ENCODE results near the gene STK17B. TPM values are rescaled to one million over a fixed set of nuclear protein-coding genes. Genes with fewer than 3 reads are reported as not detected.

The STK17B gene
- total and polyA plus RNA-seq, 10 of the 15 experiments (the other 5 are each of a cell fraction or from before 2014, with no cell fraction given): 21.2 to 108 (median 53.7) TPM

DNA sequence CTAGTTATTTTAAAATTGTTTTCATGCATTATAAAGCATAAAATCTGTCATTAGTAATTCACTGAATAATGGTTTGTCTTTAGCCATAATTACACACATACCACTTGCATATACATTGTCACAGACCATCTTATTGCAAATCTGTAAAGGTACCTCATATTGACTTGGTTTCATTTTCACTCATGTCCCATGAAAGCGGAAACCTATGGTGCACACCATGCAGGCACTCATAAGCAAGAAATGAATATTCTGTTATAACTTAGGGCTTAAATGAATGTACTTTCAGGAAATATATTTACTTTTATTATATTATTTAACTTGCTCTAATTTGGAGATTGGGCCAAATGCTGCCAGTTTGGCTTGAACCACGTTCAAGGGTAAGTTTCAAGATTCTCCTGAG lies 29.2 kb upstream of the STK17B start (continued):
- TF ChIP-seq, protein P1, sequence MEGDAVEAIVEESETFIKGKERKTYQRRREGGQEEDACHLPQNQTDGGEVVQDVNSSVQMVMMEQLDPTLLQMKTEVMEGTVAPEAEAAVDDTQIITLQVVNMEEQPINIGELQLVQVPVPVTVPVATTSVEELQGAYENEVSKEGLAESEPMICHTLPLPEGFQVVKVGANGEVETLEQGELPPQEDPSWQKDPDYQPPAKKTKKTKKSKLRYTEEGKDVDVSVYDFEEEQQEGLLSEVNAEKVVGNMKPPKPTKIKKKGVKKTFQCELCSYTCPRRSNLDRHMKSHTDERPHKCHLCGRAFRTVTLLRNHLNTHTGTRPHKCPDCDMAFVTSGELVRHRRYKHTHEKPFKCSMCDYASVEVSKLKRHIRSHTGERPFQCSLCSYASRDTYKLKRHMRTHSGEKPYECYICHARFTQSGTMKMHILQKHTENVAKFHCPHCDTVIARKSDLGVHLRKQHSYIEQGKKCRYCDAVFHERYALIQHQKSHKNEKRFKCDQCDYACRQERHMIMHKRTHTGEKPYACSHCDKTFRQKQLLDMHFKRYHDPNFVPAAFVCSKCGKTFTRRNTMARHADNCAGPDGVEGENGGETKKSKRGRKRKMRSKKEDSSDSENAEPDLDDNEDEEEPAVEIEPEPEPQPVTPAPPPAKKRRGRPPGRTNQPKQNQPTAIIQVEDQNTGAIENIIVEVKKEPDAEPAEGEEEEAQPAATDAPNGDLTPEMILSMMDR (IDR thresholded peaks at IDR 0.05 in 2 of 3, conservative IDR thresholded peaks at IDR 0.05 in 1 of 3; ENCODE audit: control insufficient read depth in 2 of 3, extremely low read depth in 1 of 3, insufficient read depth in 1 of 3, low read depth in 3 of 3, low read length in 3 of 3): no peak
- TF ChIP-seq GATAD2B (conservative IDR thresholded peaks at IDR 0.05; ENCODE audit: low read depth) (no peak), MTA3 (IDR thresholded peaks at IDR 0.05; ENCODE audit: borderline replicate concordance, low read length) (peak; percentile 76; the same call in 1 of the 2 replicates), PML (IDR thresholded peaks at IDR 0.05; ENCODE audit: low read length) (peak; percentile 67; the same call in 1 of the 2 replicates), IRF4 (IDR thresholded peaks at IDR 0.05; ENCODE audit: low read depth, low read length) (peak; percentile 92), JUND (IDR thresholded peaks at IDR 0.05; ENCODE audit: low read depth, low read length) (peak; percentile 75; the same call in 1 of the 2 replicates), TCF3 (IDR thresholded peaks at IDR 0.05; ENCODE audit: borderline replicate concordance, insufficient read depth, low read depth, low read length) (no peak), SIX5 (IDR thresholded peaks at IDR 0.05; ENCODE audit: low read depth, low read length, severe bottlenecking) (no peak), STAT1 (conservative IDR thresholded peaks at IDR 0.05) (no peak), NR2F1 (conservative IDR thresholded peaks at IDR 0.05) (no peak), NFYA (IDR thresholded peaks at IDR 0.05; ENCODE audit: borderline replicate concordance, low read depth, low read length) (no peak), KDM1A (IDR thresholded peaks at IDR 0.05; ENCODE audit: borderline replicate concordance) (no peak)
- TF ChIP-seq, protein P2, sequence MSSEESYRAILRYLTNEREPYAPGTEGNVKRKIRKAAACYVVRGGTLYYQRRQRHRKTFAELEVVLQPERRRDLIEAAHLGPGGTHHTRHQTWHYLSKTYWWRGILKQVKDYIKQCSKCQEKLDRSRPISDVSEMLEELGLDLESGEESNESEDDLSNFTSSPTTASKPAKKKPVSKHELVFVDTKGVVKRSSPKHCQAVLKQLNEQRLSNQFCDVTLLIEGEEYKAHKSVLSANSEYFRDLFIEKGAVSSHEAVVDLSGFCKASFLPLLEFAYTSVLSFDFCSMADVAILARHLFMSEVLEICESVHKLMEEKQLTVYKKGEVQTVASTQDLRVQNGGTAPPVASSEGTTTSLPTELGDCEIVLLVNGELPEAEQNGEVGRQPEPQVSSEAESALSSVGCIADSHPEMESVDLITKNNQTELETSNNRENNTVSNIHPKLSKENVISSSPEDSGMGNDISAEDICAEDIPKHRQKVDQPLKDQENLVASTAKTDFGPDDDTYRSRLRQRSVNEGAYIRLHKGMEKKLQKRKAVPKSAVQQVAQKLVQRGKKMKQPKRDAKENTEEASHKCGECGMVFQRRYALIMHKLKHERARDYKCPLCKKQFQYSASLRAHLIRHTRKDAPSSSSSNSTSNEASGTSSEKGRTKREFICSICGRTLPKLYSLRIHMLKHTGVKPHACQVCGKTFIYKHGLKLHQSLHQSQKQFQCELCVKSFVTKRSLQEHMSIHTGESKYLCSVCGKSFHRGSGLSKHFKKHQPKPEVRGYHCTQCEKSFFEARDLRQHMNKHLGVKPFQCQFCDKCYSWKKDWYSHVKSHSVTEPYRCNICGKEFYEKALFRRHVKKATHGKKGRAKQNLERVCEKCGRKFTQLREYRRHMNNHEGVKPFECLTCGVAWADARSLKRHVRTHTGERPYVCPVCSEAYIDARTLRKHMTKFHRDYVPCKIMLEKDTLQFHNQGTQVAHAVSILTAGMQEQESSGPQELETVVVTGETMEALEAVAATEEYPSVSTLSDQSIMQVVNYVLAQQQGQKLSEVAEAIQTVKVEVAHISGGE (CRISPR knock-in tag; IDR thresholded peaks at IDR 0.05): no peak
- TF ChIP-seq, protein P3, sequence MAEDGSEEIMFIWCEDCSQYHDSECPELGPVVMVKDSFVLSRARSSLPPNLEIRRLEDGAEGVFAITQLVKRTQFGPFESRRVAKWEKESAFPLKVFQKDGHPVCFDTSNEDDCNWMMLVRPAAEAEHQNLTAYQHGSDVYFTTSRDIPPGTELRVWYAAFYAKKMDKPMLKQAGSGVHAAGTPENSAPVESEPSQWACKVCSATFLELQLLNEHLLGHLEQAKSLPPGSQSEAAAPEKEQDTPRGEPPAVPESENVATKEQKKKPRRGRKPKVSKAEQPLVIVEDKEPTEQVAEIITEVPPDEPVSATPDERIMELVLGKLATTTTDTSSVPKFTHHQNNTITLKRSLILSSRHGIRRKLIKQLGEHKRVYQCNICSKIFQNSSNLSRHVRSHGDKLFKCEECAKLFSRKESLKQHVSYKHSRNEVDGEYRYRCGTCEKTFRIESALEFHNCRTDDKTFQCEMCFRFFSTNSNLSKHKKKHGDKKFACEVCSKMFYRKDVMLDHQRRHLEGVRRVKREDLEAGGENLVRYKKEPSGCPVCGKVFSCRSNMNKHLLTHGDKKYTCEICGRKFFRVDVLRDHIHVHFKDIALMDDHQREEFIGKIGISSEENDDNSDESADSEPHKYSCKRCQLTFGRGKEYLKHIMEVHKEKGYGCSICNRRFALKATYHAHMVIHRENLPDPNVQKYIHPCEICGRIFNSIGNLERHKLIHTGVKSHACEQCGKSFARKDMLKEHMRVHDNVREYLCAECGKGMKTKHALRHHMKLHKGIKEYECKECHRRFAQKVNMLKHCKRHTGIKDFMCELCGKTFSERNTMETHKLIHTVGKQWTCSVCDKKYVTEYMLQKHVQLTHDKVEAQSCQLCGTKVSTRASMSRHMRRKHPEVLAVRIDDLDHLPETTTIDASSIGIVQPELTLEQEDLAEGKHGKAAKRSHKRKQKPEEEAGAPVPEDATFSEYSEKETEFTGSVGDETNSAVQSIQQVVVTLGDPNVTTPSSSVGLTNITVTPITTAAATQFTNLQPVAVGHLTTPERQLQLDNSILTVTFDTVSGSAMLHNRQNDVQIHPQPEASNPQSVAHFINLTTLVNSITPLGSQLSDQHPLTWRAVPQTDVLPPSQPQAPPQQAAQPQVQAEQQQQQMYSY (CRISPR knock-in tag; IDR thresholded peaks at IDR 0.05): no peak
- TF ChIP-seq, protein P4, sequence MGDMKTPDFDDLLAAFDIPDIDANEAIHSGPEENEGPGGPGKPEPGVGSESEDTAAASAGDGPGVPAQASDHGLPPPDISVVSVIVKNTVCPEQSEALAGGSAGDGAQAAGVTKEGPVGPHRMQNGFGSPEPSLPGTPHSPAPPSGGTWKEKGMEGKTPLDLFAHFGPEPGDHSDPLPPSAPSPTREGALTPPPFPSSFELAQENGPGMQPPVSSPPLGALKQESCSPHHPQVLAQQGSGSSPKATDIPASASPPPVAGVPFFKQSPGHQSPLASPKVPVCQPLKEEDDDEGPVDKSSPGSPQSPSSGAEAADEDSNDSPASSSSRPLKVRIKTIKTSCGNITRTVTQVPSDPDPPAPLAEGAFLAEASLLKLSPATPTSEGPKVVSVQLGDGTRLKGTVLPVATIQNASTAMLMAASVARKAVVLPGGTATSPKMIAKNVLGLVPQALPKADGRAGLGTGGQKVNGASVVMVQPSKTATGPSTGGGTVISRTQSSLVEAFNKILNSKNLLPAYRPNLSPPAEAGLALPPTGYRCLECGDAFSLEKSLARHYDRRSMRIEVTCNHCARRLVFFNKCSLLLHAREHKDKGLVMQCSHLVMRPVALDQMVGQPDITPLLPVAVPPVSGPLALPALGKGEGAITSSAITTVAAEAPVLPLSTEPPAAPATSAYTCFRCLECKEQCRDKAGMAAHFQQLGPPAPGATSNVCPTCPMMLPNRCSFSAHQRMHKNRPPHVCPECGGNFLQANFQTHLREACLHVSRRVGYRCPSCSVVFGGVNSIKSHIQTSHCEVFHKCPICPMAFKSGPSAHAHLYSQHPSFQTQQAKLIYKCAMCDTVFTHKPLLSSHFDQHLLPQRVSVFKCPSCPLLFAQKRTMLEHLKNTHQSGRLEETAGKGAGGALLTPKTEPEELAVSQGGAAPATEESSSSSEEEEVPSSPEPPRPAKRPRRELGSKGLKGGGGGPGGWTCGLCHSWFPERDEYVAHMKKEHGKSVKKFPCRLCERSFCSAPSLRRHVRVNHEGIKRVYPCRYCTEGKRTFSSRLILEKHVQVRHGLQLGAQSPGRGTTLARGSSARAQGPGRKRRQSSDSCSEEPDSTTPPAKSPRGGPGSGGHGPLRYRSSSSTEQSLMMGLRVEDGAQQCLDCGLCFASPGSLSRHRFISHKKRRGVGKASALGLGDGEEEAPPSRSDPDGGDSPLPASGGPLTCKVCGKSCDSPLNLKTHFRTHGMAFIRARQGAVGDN (IDR thresholded peaks at IDR 0.05): 0 out of 2 replicates have a peak, but pooled peaks have one; percentile 28

All from GM12878 (cell line).